ENCODE measurements around the gene UPF1. TPM values are rescaled to one million over a fixed set of nuclear protein-coding genes. Genes with fewer than 3 reads are reported as not detected.

Gene UPF1
- polyA plus RNA-seq (ENCODE audit: insufficient read length in 10 of 10), result 10 to 100 TPM; 27.4 to 43.7 (median 35.2) TPM
- long read RNA-seq, donor 1, full-length matches to known transcripts, result 2 of 24 reads
- long read RNA-seq, donor 1, partial matches to known transcripts, result 22 of 24 reads
- long read RNA-seq, donor 1, other reads (novel, unspliced or antisense), result 0 of 24 reads
- long read RNA-seq, donor 2, full-length matches to known transcripts, result 2 of 2 reads
- long read RNA-seq, donor 2, partial matches to known transcripts, result 0 of 2 reads
- long read RNA-seq, donor 2, other reads (novel, unspliced or antisense), result 0 of 2 reads
- long read RNA-seq, donor 3, result 0 reads
- long read RNA-seq, donor 4, result 0 reads
- long read RNA-seq, donor 5, full-length matches to known transcripts, result 2 of 2 reads
- long read RNA-seq, donor 5, partial matches to known transcripts, result 0 of 2 reads
- long read RNA-seq, donor 5, other reads (novel, unspliced or antisense), result 0 of 2 reads
- long read RNA-seq, donor 6, full-length matches to known transcripts, result 4 of 31 reads
- long read RNA-seq, donor 6, partial matches to known transcripts, result 27 of 31 reads
- long read RNA-seq, donor 6, other reads (novel, unspliced or antisense), result 0 of 31 reads
- long read RNA-seq, donor 7, full-length matches to known transcripts, result 1 of 1 reads
- long read RNA-seq, donor 7, partial matches to known transcripts, result 0 of 1 reads
- long read RNA-seq, donor 7, other reads (novel, unspliced or antisense), result 0 of 1 reads
- long read RNA-seq, donor 8, full-length matches to known transcripts, result 2 of 2 reads
- long read RNA-seq, donor 8, partial matches to known transcripts, result 0 of 2 reads
- long read RNA-seq, donor 8, other reads (novel, unspliced or antisense), result 0 of 2 reads
- long read RNA-seq, donor 9, result 0 reads

GRCh38 chr19:18831524-18832305 is at the start of gene UPF1:
Gene UPF1 (plus strand): TSS chr19:18831959. CDS start chr19:18832210, 251 bp downstream.
- peak; percentile 94 to 97 (median 97) for DNase-seq

GRCh38 chr19:18782559-18783225 is 49.1 kb upstream of the UPF1 start:
- no peak for DNase-seq

GRCh38 chr19:18783958-18784785 is 47.6 kb upstream of the UPF1 start:
- DNase-seq, result no peak

GRCh38 chr19:18784786-18785120 is 47.0 kb upstream of the UPF1 start:
- no peak for DNase-seq

- DNase-seq, result peak in 2 of 3 donors; percentile 62 to 66
These were observed 46.3 kb upstream of the UPF1 start for GRCh38 chr19:18785179-18786124.

GRCh38 chr19:18788529-18789421 is 43.0 kb upstream of the UPF1 start:
- DNase-seq, result no peak

GRCh38 chr19:18789422-18789869 is 42.3 kb upstream of the UPF1 start:
- DNase-seq, result no peak

GRCh38 chr19:18789883-18790565 is 41.7 kb upstream of the UPF1 start:
- peak in 2 of 3 donors; percentile 50 to 67 for DNase-seq

GRCh38 chr19:18790566-18791314 is 41.0 kb upstream of the UPF1 start, which contains the start of gene COMP:
Gene COMP (minus strand): TSS chr19:18791305. CDS start chr19:18791269, 36 bp downstream.
- DNase-seq, result no peak

- DNase-seq, result no peak
These were observed 40.5 kb upstream of the UPF1 start for GRCh38 chr19:18791315-18791678.

- no peak for DNase-seq
These were observed 39.1 kb upstream of the UPF1 start for GRCh38 chr19:18792661-18793060.

- DNase-seq, result peak in 1 of 3 donors; percentile 8
These were observed 38.4 kb upstream of the UPF1 start for GRCh38 chr19:18793144-18794028.

- DNase-seq, result no peak
These were observed 37.8 kb upstream of the UPF1 start for GRCh38 chr19:18794029-18794313.

GRCh38 chr19:18794692-18795091 is 37.1 kb upstream of the UPF1 start:
- DNase-seq, result peak in 1 of 3 donors; percentile 6

GRCh38 chr19:18795540-18795939 is 36.2 kb upstream of the UPF1 start:
- peak in 2 of 3 donors; percentile 47 to 71 for DNase-seq

- peak in 1 of 3 donors; percentile 10 for DNase-seq
These were observed 35.5 kb upstream of the UPF1 start for GRCh38 chr19:18796239-18796638.
